COLO668 (cell line): ENCODE data around the gene UPP1.
A peak's percentile ranks its signal among the peaks of the same experiment; 100 is the strongest.
"Not testable (repeated sequence)": the region's sequence is repeated elsewhere in the genome, so short reads cannot be mapped to it uniquely, and the experiment has no call there.

Source experiments
- DNase-seq: peaks from one replicate; lab custom pipeline; 2025; ENCODE audit not compliant: unreplicated experiment; lab: John Stamatoyannopoulos, UW

UPP1 gene

DNA sequence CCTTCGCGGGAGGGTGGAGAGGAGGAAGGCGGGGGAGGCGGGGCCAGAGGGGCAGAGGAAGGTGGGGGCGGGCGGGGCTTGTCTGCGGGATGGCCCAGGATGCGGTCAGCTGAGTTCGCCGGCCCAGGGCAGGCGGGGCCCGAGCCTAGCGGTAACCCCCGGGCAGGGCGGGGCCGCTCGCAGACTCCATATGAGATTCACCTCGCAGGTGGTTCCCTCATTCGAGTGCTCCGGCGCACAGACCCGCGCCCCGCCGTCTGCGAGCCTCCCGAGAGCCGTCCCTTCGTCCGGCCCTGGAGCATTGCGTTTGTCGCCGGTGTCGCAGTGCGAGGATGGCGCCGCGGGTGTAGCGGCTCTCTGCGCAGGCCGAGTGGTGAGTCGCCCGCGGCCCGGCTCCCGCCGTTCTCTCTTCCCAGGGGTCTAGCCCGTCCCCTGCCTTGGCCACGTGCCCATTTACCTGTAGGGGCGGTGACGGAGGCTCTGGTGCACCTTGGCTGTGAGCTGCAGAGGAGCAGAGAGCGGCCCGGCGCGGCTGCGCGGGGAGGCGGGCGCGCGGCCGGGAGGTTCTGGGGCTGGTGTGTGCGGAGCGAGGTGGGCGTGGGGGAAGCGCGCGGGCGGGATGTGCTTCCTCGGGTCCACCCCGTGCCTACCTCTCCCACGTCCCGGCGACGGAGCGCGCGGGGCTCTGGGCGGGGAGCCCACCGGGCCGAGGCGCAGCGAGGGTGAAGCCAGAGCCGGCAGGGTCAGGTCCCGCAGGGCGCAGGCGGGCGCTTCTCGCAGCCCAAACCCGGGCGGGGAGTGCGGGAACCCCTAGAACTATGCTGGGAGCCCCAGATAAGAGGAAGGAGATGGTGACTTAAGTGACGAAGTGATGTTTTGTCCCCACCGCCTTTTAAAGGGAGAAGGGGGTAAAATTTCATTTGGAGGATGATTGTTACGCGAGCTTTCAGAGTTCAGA, at the start of gene UPP1:
TSS of gene UPP1 (plus strand) at position 220 of the 958 bp plus-strand sequence. CDS start 5,519 bp downstream, outside the sequence.
- peak; percentile 93 for DNase-seq

DNA sequence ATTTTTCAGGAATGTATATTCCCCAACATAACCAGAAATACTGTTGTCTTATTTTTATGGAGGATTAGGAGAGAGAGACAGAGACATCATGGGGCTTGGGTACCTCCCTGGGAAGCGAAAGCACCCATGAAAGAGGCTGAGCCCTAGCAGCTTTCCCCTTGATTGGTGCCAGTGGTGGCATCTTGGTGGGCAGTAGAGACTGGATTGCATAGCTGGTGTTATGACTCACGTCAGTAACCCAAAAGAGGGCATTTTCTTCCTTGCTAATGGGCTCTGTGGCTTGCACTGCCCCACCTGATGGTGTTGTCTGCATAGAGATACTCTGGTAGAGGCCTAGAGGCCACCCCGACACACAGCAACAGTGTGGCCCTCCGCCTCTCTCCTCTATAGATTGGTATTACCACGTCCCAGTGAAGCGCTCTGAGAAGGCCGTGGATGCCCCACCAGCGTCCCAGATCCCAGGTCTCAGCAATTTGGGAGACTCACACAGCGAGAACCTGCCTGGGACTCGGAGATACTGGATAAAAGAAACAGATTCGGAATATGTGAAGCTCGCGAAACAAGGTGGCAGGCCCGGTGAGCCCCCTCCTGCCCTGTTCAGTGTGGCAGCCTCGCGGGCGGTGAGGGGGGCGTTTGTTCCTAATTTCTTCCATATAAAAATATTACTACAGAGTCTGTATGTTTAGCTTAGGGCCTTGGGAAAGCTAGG, 48.0 kb upstream of the UPP1 start:
- no peak for DNase-seq

DNA sequence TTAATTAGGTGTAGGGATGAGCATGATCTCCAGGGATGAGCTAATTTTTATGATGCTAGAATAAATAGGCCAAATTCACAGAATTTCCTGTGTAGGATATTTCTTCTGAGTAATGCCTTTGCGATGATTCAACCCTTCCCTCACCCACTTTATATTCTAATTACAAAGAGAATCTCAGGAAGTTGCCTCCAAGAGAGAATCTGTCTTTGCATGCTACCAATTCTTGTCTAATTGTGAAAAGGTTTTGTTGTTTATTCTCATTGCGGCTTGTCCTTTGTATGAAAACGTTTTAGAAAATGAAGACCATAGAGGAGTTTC, 47.5 kb upstream of the UPP1 start:
- DNase-seq, result no peak

DNA sequence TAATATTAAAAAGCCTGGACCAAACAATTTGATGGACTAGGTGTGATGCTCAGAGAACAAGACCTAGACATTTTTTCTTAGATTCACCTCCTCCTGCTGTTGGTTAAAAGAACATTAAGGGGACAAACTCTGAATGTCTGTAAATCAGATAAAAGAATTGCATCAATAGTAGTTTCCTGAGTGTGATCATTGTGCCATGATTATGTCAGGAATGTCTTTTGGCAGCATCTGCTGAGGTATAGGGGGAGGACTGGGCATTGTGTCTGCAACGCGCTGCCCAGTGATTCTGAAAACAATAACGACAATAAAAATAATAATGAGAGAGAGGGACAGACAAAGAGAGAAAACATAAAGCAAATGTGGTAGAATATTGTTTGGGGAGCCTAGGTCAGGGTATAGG, 46.8 kb upstream of the UPP1 start:
- DNase-seq, result no peak

DNA sequence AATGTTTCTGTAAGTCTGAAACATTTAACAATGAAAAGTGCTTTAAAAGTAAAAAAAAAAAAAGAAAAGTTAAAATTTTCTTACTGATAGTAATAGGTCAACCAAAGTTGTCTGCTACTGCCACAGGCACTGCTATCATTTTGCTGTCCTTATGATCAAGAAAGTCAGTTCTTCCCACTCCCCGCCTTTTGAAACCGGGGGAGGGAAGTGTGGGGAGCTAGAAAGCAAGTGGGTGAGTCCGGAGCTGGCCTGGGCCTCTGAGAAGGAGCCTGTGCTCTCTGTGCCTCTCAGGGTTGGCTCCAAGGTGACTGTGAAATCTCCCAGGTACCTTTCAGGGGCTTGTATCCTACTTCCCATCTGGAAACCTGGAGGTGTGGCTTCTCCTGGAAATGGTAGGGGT, 46.4 kb upstream of the UPP1 start:
- DNase-seq, result no peak

DNA sequence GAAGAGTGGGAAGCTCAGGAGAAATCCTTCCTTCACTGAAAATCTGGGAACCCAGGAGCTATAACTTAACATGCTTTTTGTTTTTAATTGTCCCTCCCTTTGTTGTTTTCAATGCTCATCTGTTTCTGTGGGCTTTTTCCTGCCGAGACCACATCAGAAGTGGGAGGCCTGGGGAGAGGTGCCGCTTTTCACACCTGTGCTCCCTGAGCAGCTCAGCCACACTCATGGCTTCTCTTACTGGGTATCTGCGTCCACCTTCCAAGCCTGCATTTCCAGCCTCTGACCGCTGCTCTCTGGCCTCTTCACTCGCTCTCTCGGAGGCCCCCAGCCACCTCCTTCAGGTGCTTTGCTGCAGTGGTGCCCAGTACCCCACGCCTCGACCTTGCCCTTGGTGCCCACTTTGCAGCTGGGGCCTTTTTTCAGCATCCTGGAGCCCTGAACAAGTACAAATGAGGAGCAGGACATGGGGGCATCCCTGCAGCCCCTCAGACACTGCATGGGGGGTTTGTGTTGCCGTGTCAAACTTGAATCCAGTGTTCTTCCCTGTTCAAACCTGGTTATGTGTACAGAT, 43.8 kb upstream of the UPP1 start:
- DNase-seq, result no peak

DNA sequence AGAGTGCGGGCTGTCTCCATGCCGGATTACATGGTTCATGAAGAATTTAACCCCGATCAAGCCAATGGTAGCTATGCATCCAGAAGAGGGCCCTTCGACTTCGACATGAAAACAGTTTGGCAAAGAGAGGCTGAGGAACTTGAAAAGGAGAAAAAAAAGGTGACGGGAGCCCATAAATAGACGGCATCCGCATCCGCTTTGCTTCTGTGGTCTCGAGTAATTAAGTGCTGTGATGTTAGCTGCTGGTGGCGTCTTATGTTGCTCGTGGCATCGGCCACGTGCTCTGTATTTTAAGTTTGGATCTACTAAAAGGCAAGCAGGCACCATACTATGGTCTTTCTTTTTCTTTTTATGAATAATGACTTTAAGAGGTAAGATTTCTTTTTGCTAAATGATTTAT, 42.6 kb upstream of the UPP1 start:
- no peak for DNase-seq

DNA sequence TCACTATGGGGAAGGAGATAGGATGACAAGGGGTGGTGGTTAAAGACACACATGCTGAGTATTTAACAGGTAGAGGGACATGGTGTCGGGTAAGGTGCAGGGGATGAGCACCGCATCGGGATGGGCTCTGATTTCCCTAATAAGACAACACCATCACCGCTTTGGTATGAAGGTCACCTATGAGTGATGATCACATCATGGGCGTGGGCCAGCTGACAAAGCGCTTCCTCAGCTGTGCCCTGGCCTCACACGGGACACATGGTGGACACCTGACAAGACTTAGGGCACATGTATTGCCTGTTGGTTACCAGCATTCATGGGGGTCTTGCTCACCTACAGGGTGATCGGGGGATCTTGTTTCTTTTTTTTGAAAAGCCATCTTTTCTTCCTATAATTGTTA, 41.0 kb upstream of the UPP1 start:
- DNase-seq, result no peak

DNA sequence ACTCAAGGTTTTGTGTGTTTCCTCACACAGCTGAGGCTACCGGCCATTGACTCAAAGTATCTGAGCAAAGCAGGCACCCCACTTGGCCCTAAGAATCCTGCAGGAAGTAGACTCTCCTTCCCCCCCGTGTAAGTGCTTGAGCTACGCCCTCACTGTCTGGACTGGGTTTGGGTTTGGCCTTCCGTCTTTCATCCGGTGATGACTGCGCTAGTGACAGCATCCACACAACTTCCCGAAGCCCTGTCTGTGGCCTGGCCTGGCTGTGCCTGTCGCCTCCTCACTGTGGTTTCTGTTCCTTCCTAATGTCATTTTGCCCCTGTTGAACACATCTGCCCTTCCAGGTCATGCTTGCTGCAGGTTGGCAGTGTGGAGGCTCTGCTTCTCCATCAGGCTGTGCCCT, 39.2 kb upstream of the UPP1 start:
- no peak for DNase-seq

DNA sequence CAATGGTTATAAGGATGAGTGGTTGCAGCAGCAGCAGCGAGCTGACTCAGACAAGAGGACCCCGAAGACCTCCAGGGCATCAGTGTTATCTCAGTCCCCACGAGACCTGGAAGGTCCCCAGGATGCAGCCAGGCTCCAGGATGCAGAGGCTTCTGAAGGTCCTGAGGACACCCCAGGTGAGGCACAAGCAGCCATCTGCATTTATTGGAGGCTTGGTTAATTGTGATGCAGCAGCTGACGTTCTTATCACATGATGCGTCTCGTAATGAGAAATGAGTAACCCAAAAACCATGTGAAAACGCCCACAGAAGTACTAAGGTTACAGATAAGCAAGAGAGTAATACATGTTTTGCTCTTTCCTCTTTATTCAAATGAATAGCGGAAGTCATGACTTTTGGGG, 36.3 kb upstream of the UPP1 start:
- no peak for DNase-seq

DNA sequence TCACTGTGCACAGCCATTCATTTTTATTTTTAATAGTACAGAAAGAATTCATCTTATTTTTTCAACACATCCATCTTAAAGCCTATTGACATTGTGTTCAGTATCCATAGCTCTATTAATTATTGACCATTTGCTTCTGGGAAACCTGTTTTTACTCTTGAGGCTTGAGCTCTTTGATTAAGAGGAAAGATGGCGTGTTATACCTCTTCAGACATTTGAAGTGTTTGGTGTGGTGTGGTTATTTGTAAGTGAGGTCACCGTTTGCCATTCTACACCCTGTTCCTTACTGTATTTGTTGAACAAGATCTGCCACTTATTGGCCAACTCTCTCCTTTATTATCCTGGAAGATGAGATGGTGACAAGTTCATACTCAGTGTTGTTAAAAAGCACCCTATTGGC, 35.3 kb upstream of the UPP1 start:
- no peak for DNase-seq

DNA sequence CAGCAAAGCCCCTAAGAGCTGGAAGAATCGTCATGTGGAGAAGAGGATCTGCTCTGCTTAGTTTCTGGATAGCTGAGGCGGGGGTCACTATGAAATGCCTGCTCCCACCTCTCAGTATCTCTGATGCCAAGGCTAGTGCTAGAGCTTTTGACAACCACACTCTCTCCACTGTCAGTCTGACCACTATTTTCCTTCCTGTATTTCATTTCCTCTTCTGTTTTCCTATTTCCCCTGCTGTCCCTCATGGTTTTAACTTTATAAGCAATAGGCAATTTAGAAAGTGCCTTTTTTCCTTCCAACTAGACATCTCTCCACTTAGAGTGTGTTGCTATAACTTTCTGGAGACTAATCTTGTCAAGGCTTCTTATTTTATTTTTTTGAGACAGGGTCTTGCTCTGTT, 30.1 kb upstream of the UPP1 start:
- no peak for DNase-seq

DNA sequence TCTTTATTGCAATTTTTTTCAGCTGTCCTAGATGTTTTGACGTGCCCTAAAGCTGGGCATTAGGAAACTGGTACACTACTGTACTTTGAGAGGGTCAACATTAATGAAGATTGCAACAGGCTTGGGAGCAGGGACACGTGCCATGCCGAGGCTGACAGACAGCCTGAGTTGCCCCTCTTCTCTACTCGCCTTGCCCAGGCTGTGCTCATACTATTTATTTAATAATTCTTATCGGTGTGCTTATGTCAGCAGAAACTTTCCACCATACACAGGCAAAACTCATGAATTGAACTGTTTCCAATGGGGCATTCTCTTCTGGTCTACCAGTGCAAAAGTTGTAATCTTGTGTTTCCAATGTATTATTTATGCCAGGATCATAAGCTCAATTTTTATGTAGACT, 29.4 kb upstream of the UPP1 start:
- DNase-seq, result no peak

DNA sequence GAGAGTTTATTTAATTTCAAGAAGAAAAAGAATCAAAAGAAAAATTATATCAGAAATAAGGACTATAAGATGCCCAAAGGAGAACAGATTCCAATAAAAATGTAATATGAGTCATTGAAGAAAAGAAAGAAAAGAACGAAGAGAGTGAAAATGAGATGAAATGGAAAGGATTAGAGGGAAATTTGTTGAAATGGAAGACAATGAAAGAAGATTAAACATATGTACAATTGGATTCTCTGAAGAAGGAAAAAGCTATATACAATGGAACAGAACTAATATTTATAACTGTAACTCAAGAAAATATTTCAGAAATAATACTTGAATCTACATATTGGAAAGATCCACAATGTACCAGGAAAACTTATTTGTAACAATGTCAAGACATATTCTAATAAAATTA, 25.1 kb upstream of the UPP1 start:
- no peak for DNase-seq

DNA sequence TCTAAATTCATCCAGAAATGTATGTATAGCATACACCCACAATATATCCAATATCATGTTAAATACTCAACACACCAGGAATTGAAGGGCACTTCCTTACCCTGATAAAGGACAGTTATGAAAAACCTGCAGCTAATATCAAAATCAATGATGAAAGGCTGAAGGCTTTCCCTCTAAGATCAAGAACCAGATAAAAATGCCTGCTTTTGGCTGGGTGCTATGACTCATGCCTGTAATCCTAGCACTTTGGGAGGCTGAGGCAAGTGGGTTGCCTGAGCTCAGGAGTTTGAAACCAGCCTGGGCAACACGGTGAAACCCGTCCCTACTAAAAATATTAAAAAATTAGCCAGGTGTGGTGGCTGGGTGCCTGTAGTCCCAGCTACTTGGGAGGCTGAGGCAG, 21.6 kb upstream of the UPP1 start:
- DNase-seq, result no peak

DNA sequence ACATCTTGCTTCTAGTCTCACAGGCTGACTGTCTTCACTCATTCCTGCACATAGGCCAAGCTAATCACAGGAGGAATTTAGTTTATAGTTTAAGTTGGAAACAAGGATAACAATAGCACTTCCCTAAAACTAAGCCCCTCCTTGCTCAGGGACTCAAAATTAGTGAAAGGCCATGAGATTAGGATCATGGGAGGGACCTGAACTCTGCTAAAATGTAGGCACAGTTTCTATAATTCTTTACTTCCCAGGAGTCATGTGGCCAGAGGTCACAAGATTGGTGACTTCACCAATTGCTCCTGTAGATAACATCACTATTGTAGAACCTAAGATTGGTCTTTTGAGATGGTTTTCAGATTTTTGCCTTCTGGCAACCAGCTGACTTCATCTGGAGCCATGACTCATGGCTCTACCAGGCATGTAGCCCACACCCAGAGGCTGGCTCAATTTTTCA, 14.8 kb upstream of the UPP1 start:
- no peak for DNase-seq

DNA sequence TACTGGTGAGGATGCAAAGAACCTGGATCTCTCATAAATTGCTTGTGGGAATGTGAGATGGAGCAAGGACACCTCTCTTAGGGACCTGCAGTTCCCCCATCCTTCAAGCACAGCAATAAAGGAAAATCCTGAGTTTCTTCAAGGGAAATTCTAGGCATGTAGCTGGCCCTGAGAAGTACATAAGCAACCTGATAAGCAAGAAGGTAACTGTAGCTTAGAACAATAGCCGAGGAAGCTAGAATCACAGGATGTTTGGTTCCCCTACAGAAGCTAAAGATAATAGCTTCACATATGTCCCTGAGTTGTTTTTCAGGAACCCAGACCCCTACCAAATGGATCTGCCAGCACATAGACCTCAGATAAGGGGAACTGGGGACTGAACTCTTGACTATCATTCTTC, 11.6 kb upstream of the UPP1 start:
- no peak for DNase-seq

DNA sequence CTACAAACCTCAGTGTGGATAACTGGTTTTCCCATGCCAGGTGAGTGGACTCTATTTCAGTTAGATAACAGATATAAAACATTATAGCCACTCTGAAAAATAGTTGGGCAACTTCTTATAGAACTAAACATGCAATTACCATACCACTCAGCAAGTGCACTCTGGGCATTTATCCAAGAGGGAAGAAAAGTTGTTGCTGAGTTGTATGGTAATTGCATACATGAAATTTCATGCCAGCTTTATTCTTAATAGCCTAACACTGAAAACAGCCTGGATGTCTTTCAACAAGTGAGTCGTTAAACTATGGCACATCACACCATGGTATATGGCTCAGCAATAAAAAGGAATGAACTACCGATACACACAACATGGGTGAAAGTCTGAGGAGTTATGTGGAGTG, 10.6 kb upstream of the UPP1 start:
- DNase-seq, result no peak

DNA sequence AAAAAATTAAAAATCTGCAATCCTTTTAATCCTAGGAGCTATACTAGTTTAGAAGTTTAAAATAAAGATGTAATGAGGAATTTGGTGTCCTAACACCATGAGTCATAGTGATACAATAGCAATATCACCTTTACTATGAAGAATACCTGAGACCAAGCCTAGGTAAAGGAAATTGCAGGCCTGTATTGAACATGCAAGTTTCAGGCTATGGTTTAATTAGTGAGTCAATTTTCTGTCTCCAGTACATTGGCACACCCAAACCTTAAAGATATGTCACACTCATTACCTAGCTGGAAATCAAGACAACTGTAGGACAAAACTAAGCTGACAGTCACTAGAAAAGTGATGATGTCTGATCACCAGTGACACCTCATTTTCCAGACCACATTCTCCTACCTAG, 6.7 kb upstream of the UPP1 start:
- not testable (repeated sequence) for DNase-seq

DNA sequence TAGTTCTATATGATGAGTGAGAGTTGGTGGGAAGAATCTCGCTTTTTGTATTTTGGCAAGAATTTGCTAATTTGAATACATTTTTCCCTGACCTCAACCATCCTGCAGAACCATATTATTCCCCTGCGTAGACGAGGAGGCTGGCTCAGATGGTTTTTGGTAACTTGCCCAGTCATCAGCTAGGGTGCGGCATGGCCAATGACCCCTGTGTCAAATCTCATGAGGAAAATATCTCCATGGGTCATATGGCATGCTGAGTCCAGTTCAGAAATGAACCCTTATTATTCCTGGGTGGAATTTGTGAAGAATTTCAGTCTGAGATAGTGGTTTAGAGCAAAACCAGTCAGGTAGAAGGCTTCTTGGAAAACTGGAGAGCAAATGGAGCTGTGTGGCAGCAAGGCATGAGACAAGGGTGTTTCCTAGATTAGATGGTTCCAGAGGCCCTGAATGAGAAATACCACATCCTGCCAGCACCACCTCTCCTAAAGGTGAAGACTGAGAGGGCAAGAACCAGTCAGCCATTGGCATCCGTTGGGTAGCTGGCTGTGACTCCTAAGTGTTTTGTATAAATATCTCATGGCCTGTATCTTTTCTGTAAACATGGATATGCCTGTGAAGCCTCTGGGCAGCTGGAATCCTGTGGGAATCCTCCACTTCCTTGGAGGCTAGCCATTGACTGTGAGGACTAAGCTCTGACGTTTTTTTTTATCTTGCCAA, 5.8 kb upstream of the UPP1 start:
- no peak for DNase-seq

DNA sequence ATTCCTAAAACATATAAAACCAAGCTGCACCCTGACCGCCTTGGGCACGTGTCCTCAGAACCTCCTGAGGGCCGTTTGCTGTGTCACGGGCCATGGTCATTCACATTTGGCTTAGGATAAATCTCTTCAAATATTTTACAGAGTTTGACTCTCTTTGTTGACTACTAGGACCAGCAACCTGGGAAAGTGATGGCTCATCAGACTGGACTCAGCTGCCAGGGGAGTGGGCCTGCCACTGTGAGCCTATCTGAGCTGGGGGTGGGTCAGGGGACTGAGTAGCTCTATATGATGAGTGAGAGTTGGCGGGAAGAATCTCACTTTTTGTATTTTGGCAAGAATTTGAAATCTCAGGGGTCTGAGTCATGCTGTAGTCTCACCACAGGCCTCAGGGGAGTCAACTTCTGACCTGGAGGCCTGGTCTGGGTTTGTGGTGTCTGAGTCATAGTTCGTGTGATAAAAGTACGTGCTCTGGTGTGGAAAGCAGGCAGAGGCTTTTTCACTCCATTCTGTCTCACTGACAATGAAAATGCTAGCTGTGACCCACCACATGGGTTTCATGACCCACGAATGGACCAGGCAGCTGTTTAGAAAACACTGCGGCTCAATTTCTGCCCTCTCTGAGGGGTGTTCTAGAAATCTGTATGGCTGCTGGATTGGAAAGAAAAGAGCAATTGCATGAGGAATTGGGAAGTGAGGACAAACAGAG, 4.2 kb upstream of the UPP1 start:
- DNase-seq, result no peak
